ENCODE data around the gene ARMC3. TPM values are rescaled to one million over a fixed set of nuclear protein-coding genes. Genes with fewer than 3 reads are reported as not detected.
A peak's percentile ranks its signal among the peaks of the same experiment; 100 is the strongest.

Gene ARMC3
- total and polyA plus RNA-seq, 9 of the 15 experiments (the other 6 are each of a cell fraction or from before 2014, with no cell fraction given) = 0.33 to 1.1 (median 0.62) TPM

DNA sequence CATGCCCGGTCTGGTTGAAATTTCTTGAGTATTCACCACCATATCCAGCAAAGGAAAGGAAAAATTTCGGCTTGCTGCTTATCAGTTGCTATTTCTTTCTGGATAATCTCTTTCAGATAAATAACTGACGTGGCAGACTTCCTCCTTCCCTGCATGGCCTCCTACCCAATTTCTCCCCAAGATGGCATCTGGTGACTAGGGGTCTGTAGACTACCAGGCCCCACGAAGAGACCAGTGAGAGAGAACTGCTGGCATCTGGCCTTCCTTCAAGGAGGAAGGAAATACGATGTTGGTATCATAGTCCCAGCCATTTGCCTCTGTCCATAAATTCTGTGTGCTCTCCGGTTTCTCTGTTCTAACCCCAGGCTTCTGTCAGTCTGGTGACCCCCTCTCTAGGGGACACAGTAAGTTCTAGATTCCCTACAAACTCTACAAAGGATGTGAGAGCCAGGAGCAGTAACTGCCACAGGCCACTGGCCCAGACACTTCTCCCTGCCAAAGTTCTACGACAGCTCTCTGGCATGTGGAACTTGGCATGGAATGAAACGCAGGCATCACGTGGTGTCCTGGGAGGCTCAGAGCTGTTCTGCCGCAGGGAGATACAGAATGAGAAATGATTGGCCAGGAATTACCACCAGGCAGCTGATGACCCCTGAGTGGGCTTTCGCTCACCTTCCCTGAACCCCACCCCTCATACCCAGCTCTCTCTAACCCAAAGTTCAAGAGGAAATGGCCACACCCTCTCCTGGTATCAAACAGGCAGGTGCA lies 137.5 kb downstream of the ARMC3 start (continued):
- TF ChIP-seq, protein P1, sequence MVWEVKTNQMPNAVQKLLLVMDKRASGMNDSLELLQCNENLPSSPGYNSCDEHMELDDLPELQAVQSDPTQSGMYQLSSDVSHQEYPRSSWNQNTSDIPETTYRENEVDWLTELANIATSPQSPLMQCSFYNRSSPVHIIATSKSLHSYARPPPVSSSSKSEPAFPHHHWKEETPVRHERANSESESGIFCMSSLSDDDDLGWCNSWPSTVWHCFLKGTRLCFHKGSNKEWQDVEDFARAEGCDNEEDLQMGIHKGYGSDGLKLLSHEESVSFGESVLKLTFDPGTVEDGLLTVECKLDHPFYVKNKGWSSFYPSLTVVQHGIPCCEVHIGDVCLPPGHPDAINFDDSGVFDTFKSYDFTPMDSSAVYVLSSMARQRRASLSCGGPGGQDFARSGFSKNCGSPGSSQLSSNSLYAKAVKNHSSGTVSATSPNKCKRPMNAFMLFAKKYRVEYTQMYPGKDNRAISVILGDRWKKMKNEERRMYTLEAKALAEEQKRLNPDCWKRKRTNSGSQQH (CRISPR knock-in tag; IDR thresholded peaks at IDR 0.05) = no peak
- TF ChIP-seq, protein P2, sequence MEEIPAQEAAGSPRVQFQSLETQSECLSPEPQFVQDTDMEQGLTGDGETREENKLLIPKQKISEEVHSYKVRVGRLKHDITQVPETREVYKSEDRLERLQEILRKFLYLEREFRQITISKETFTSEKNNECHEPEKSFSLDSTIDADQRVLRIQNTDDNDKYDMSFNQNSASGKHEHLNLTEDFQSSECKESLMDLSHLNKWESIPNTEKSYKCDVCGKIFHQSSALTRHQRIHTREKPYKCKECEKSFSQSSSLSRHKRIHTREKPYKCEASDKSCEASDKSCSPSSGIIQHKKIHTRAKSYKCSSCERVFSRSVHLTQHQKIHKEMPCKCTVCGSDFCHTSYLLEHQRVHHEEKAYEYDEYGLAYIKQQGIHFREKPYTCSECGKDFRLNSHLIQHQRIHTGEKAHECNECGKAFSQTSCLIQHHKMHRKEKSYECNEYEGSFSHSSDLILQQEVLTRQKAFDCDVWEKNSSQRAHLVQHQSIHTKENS (CRISPR knock-in tag; IDR thresholded peaks at IDR 0.05) = no peak
- TF ChIP-seq, protein P3, sequence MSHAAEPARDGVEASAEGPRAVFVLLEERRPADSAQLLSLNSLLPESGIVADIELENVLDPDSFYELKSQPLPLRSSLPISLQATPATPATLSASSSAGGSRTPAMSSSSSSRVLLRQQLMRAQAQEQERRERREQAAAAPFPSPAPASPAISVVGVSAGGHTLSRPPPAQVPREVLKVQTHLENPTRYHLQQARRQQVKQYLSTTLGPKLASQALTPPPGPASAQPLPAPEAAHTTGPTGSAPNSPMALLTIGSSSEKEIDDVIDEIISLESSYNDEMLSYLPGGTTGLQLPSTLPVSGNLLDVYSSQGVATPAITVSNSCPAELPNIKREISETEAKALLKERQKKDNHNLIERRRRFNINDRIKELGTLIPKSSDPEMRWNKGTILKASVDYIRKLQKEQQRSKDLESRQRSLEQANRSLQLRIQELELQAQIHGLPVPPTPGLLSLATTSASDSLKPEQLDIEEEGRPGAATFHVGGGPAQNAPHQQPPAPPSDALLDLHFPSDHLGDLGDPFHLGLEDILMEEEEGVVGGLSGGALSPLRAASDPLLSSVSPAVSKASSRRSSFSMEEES (CRISPR knock-in tag; IDR thresholded peaks at IDR 0.05) = peak; percentile 79
- TF ChIP-seq ZNF217 (CRISPR knock-in tag; IDR thresholded peaks at IDR 0.05) (no peak), STAT5A (IDR thresholded peaks at IDR 0.05; ENCODE audit: borderline replicate concordance, low read length) (no peak), STAT5B (CRISPR knock-in tag; IDR thresholded peaks at IDR 0.05) (no peak), TCF7L2 (IDR thresholded peaks at IDR 0.05; ENCODE audit: low read depth, low read length) (no peak)
- TF ChIP-seq, protein P4, sequence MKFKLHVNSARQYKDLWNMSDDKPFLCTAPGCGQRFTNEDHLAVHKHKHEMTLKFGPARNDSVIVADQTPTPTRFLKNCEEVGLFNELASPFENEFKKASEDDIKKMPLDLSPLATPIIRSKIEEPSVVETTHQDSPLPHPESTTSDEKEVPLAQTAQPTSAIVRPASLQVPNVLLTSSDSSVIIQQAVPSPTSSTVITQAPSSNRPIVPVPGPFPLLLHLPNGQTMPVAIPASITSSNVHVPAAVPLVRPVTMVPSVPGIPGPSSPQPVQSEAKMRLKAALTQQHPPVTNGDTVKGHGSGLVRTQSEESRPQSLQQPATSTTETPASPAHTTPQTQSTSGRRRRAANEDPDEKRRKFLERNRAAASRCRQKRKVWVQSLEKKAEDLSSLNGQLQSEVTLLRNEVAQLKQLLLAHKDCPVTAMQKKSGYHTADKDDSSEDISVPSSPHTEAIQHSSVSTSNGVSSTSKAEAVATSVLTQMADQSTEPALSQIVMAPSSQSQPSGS (CRISPR knock-in tag; IDR thresholded peaks at IDR 0.05) = no peak
- TF ChIP-seq, protein P5, sequence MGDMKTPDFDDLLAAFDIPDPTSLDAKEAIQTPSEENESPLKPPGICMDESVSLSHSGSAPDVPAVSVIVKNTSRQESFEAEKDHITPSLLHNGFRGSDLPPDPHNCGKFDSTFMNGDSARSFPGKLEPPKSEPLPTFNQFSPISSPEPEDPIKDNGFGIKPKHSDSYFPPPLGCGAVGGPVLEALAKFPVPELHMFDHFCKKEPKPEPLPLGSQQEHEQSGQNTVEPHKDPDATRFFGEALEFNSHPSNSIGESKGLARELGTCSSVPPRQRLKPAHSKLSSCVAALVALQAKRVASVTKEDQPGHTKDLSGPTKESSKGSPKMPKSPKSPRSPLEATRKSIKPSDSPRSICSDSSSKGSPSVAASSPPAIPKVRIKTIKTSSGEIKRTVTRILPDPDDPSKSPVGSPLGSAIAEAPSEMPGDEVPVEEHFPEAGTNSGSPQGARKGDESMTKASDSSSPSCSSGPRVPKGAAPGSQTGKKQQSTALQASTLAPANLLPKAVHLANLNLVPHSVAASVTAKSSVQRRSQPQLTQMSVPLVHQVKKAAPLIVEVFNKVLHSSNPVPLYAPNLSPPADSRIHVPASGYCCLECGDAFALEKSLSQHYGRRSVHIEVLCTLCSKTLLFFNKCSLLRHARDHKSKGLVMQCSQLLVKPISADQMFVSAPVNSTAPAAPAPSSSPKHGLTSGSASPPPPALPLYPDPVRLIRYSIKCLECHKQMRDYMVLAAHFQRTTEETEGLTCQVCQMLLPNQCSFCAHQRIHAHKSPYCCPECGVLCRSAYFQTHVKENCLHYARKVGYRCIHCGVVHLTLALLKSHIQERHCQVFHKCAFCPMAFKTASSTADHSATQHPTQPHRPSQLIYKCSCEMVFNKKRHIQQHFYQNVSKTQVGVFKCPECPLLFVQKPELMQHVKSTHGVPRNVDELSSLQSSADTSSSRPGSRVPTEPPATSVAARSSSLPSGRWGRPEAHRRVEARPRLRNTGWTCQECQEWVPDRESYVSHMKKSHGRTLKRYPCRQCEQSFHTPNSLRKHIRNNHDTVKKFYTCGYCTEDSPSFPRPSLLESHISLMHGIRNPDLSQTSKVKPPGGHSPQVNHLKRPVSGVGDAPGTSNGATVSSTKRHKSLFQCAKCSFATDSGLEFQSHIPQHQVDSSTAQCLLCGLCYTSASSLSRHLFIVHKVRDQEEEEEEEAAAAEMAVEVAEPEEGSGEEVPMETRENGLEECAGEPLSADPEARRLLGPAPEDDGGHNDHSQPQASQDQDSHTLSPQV (IDR thresholded peaks at IDR 0.05) = 0 out of 2 replicates have a peak, but pooled peaks have one; percentile 30

All from K562 (cell line).